GM12878 (cell line): ENCODE results near the gene ZFAND2B. TPM values are rescaled to one million over a fixed set of nuclear protein-coding genes. Genes with fewer than 3 reads are reported as not detected.

Source experiments
- ATF3 ChIP-seq: IDR thresholded peaks from 2 replicates; pipeline ENCODE4 v1.6.1; 2011; ENCODE audit warnings: low read depth, mild to moderate bottlenecking, low read length, moderate library complexity, borderline replicate concordance; ENCODE audit errors: extremely low read depth
- BACH1 ChIP-seq: fragments of 450-650 bp; IDR thresholded peaks from 2 replicates; pipeline ENCODE4 v1.6.1; 2017; ENCODE audit warnings: mild to moderate bottlenecking, borderline replicate concordance
- BCLAF1 ChIP-seq: fragments of 450-650 bp; IDR thresholded peaks from 2 replicates; pipeline ENCODE4 v1.6.1; 2017; ENCODE audit warnings: antibody characterized with exemption, mild to moderate bottlenecking, moderate library complexity
- BMI1 ChIP-seq: fragments of 450-650 bp; IDR thresholded peaks from 2 replicates; pipeline ENCODE4 v1.6.1; 2016; ENCODE audit warnings: mild to moderate bottlenecking, moderate library complexity, borderline replicate concordance
- CBX3 ChIP-seq: fragments of 200-600 bp; sonication (generic); IDR thresholded peaks from 2 replicates; pipeline ENCODE4 v1.6.1; 2016; ENCODE audit warnings: low read depth, borderline replicate concordance
- CHD4 ChIP-seq: fragments of 200-600 bp; sonication (generic); IDR thresholded peaks from 2 replicates; pipeline ENCODE4 v1.6.1; 2016; ENCODE audit warnings: mild to moderate bottlenecking
- FOXK2 ChIP-seq: fragments of 450-650 bp; IDR thresholded peaks from 2 replicates; pipeline ENCODE4 v1.6.1; 2017; ENCODE audit warnings: mild to moderate bottlenecking, moderate library complexity
- FOXM1 ChIP-seq: IDR thresholded peaks from 2 replicates; pipeline ENCODE4 v1.6.1; 2012; ENCODE audit warnings: low read depth, mild to moderate bottlenecking, inconsistent platforms, low read length, moderate library complexity
- GABPA ChIP-seq: IDR thresholded peaks from 2 replicates; pipeline ENCODE4 v1.6.1; 2014; ENCODE audit warnings: antibody characterized with exemption, low read depth, mild to moderate bottlenecking, inconsistent platforms
- HCFC1 ChIP-seq: fragments of 150-350 bp; IDR thresholded peaks from 2 replicates; pipeline ENCODE4 v1.6.1; 2014; ENCODE audit warnings: low read length
- HDAC6 ChIP-seq: fragments of 200-600 bp; sonication (generic); IDR thresholded peaks from one replicate; pipeline ENCODE4 v1.8.0; 2017; ENCODE audit warnings: antibody characterized with exemption; ENCODE audit not compliant: unreplicated experiment
- HDGF ChIP-seq: fragments of 450-650 bp; IDR thresholded peaks from 2 replicates; pipeline ENCODE4 v1.6.1; 2016; ENCODE audit warnings: antibody characterized with exemption
- IRF5 ChIP-seq: fragments of 450-650 bp; IDR thresholded peaks from 2 replicates; pipeline ENCODE4 v1.6.1; 2017; ENCODE audit warnings: borderline replicate concordance
- KLF5 ChIP-seq: fragments of 450-650 bp; IDR thresholded peaks from 2 replicates; pipeline ENCODE4 v1.6.1; 2014; ENCODE audit warnings: mild to moderate bottlenecking; ENCODE audit not compliant: partially characterized antibody
- MTA3 ChIP-seq: IDR thresholded peaks from 2 replicates; pipeline ENCODE4 v1.6.1; 2012; ENCODE audit warnings: low read length, inconsistent platforms, borderline replicate concordance
- MXI1 ChIP-seq: fragments of 150-350 bp; IDR thresholded peaks from 2 replicates; pipeline ENCODE4 v1.6.1; 2011; ENCODE audit warnings: low read depth, mild to moderate bottlenecking, inconsistent platforms, low read length, improper control_type of control experiment
- NFIC ChIP-seq: IDR thresholded peaks from 2 replicates; pipeline ENCODE4 v1.6.1; 2012; ENCODE audit warnings: low read depth, mild to moderate bottlenecking, inconsistent platforms, low read length, moderate library complexity
- NFXL1 ChIP-seq: fragments of 450-650 bp; IDR thresholded peaks from 2 replicates; pipeline ENCODE4 v1.6.1; 2017; ENCODE audit warnings: antibody characterized with exemption, mild to moderate bottlenecking, borderline replicate concordance
- NR2F1 ChIP-seq: fragments of 450-650 bp; conservative IDR thresholded peaks from 2 replicates; pipeline ENCODE4 v1.6.1; 2017; ENCODE audit warnings: mild to moderate bottlenecking
- RAD21 ChIP-seq: IDR thresholded peaks from 2 replicates; pipeline ENCODE4 v1.6.1; 2011; ENCODE audit warnings: mild to moderate bottlenecking, low read depth, low read length, moderate library complexity; ENCODE audit not compliant: insufficient read depth
- RB1 ChIP-seq: fragments of 450-650 bp; formaldehyde crosslinking; IDR thresholded peaks from 2 replicates; pipeline ENCODE4 v1.6.1; 2017; ENCODE audit warnings: mild to moderate bottlenecking, borderline replicate concordance
- SIX5 ChIP-seq: IDR thresholded peaks from 2 replicates; pipeline ENCODE4 v1.6.1; 2011; ENCODE audit warnings: mild to moderate bottlenecking, low read depth, low read length, moderate library complexity; ENCODE audit not compliant: severe bottlenecking
- STAT1 ChIP-seq: fragments of 450-650 bp; conservative IDR thresholded peaks from 2 replicates; pipeline ENCODE4 v1.6.1; 2014; ENCODE audit warnings: antibody characterized with exemption, mild to moderate bottlenecking
- SUPT20H ChIP-seq: IDR thresholded peaks from 2 replicates; pipeline ENCODE4 v1.6.1; 2011; ENCODE audit warnings: low read depth, mild to moderate bottlenecking, low read length, moderate library complexity, borderline replicate concordance; ENCODE audit not compliant: control insufficient read depth
- ZNF24 ChIP-seq: fragments of 450-650 bp; IDR thresholded peaks from 2 replicates; pipeline ENCODE4 v1.6.1; 2017; ENCODE audit warnings: antibody characterized with exemption, mild to moderate bottlenecking
- ZNF274 ChIP-seq: IDR thresholded peaks from one replicate; pipeline ENCODE4 v1.8.0; 2011; ENCODE audit not compliant: insufficient read length, insufficient read depth
- ZNF384 ChIP-seq: IDR thresholded peaks from 2 replicates; pipeline ENCODE4 v1.6.1; 2012; ENCODE audit warnings: low read depth, mild to moderate bottlenecking, low read length, improper control_type of control experiment, borderline replicate concordance
- ZNF622 ChIP-seq: fragments of 450-650 bp; IDR thresholded peaks from 2 replicates; pipeline ENCODE4 v1.6.1; 2017; ENCODE audit warnings: mild to moderate bottlenecking, inconsistent platforms
- polyA plus RNA-seq, 11 experiments: library from polyadenylated mRNA; depleted of rRNA in 4 of 11; unstranded in 6 of 11; stranded (reverse) in 5 of 11; fragments of >200 nt; fragmentation: Nextera tagmentation in 4 of 11; fragmentation: Illumina TruSeq in 1 of 11; extraction: Ambion mirVana in 4 of 11; extraction: Trizol in 1 of 11; gene quantifications; 1 replicate in 1 of 11; 2 replicates in 10 of 11; pipeline versions ENCODE4 v1.2.1 to v1.2.3, GENCODE V29; 2011 to 2016; ENCODE audit warnings: inconsistent platforms in 2 of 11, missing spikeins in 2 of 11, low read depth in 1 of 11
- total RNA-seq, 4 experiments: library from RNA; depleted of rRNA in 3 of 4; stranded (reverse); fragments of >200 nt in 3 of 4; fragmentation: Illumina TruSeq in 1 of 4; extraction: Trizol in 1 of 4; gene quantifications; 2 replicates each; pipeline versions ENCODE4 v1.2.1 to v1.2.3, GENCODE V29; 2013 to 2021

ZFAND2B gene
- total and polyA plus RNA-seq, 10 of the 15 experiments (the other 5 are each of a cell fraction or from before 2014, with no cell fraction given): 5.4 to 28.1 (median 22.4) TPM

DNA sequence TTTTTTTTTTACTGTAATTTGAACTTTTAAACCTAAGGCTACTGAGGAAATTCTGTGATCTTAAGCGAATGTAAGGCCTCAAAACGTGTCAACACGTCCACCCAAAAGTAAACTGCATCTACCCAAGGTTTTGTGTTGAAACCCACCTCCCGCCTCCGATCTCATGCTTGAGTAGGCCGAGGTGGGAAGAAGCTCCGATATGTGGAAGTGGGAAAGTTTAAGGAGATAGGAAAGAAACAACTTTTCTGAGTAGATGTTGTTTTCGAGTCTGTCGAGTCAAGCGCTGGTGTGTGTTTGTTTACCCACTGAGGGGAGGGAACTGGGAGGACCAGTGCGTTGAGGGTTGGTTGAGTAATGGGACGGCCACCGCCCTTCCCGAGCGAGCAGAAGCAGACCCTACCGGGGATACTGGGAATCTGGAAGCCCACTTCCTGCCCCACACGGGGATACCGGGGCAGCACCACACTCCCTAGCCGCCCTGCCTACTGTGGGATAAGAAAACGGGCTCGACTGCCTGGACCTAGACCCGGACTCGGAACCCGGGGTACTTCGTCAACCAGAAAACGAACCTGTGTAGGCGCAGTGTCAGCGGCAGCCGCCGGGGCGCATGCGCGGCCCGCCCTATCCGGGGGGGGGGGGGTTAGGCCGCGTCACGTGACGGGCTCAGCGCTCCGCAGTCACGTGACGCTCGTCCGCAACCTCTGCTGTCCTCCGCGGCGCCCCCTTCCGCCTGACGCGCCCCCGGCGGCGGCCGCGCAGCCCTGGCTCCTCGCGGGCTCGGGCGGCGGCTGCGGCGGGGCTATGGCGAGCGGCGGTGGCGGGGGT is 28.8 kb upstream of the ZFAND2B start, which contains the start of gene RETREG2 (continued):
- TF ChIP-seq GABPA (0 out of 2 replicates have a peak, but pooled peaks have one; percentile 34), RB1 (peak; percentile 68; the same call in 1 of the 2 replicates), NR2F1 (peak; percentile 79; the same call in 1 of the 2 replicates), FOXK2 (peak; percentile 34), BCLAF1 (no peak), STAT1 (peak; percentile 86; the same call in 1 of the 2 replicates), NFIC (no peak), BACH1 (peak; percentile 50; the same call in 1 of the 2 replicates), ATF3 (peak; percentile 99), RAD21 (no peak), ZNF24 (no peak), SIX5 (peak; percentile 28), ZNF384 (no peak), CBX3 (no peak), IRF5 (no peak), HCFC1 (peak; percentile 57), ZNF622 (no peak), NFXL1 (no peak), ZNF274 (no peak), HDAC6 (no peak), HDGF (no peak), MTA3 (peak; percentile 59; the same call in 1 of the 2 replicates), BMI1 (no peak), MXI1 (0 out of 2 replicates have a peak, but pooled peaks have one; percentile 45), CHD4 (no peak), KLF5 (no peak), FOXM1 (no peak), SUPT20H (no peak)
